HFFc6 (cell line): Measurements from ENCODE around the gene DNAH9. TPM values are rescaled to one million over a fixed set of nuclear protein-coding genes. Genes with fewer than 3 reads are reported as not detected.

Source experiments
- DNase-seq: peaks from one replicate; pipeline ENCODE4 v3.0.0-alpha.2; 2018
- H3K27ac Mint-ChIP-seq: 2 replicates; pipeline ENCODE4 v1.8.0; 2020; ENCODE audit warnings: mild to moderate bottlenecking, mixed read lengths
- H3K27me3 Mint-ChIP-seq: 2 replicates; pipeline ENCODE4 v1.8.0; 2021; ENCODE audit warnings: mild to moderate bottlenecking, moderate library complexity, mixed read lengths; ENCODE audit not compliant: insufficient read depth
- H3K36me3 Mint-ChIP-seq: 2 replicates; pipeline ENCODE4 v1.8.0; 2021; ENCODE audit warnings: low read depth, mixed read lengths
- H3K4me1 Mint-ChIP-seq: 2 replicates; pipeline ENCODE4 v1.8.0; 2020; ENCODE audit warnings: low read depth, mixed read lengths
- H3K4me3 Mint-ChIP-seq: 2 replicates; pipeline ENCODE4 v1.8.0; 2020; ENCODE audit warnings: mild to moderate bottlenecking, moderate library complexity, mixed read lengths
- H3K9me3 Mint-ChIP-seq: 2 replicates; pipeline ENCODE4 v1.8.0; 2020; ENCODE audit warnings: mild to moderate bottlenecking, mixed read lengths
- total RNA-seq, 6 experiments: library from RNA; stranded (reverse); fragmentation: NEBNext Ultra II Directional; extraction: Animal tissue kit (Norgen Biotek cat#: 25700); gene quantifications; 2 replicates in 1 of 6; 3 replicates in 5 of 6; pipeline ENCODE4 v1.2.3, GENCODE V29; 2021
- TF ChIP-seq, protein P1 (sequence below): fragments of 200-600 bp; sonication (generic); IDR thresholded peaks from 2 replicates; pipeline ENCODE4 v1.5.0; 2021; ENCODE audit warnings: antibody characterized with exemption, mild to moderate bottlenecking

Gene DNAH9
- total RNA-seq, 6 experiments from 2014 or later = not detected

GRCh38 chr17:11693284-11693683, 95.0 kb downstream of the DNAH9 start:
- Mint-ChIP-seq H3K4me3 (no peak overlapping the region), H3K27me3 (no peaks in the 10 kb centered on the region), H3K27ac (no peak overlapping the region), H3K4me1 (no peaks in the 10 kb centered on the region), H3K36me3 (peaks cover 4% of the 10 kb centered on the region; the same call in 1 of the 2 replicates), H3K9me3 (peaks cover 47% of the 10 kb centered on the region)
- TF ChIP-seq, protein P1, sequence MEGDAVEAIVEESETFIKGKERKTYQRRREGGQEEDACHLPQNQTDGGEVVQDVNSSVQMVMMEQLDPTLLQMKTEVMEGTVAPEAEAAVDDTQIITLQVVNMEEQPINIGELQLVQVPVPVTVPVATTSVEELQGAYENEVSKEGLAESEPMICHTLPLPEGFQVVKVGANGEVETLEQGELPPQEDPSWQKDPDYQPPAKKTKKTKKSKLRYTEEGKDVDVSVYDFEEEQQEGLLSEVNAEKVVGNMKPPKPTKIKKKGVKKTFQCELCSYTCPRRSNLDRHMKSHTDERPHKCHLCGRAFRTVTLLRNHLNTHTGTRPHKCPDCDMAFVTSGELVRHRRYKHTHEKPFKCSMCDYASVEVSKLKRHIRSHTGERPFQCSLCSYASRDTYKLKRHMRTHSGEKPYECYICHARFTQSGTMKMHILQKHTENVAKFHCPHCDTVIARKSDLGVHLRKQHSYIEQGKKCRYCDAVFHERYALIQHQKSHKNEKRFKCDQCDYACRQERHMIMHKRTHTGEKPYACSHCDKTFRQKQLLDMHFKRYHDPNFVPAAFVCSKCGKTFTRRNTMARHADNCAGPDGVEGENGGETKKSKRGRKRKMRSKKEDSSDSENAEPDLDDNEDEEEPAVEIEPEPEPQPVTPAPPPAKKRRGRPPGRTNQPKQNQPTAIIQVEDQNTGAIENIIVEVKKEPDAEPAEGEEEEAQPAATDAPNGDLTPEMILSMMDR = no peak
- DNase-seq = no peak

DNA sequence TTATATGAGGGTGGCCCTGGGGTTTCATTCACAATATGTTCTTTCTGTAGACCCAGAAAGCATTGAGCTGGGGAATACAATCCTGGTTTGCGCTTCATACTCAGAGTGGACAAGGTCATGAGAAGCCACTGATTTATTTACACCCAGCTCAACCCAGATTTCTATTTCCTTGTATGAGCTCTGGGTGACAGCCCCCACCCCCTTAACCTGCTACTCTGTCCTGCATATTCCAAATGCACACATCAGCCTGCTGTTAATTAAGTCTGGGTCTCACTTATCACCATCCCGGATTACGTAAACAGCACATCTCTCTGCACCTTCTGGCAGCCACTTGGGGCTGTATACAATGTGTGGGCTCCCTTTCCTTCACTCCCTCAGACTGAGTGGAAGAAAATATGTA, 102.4 kb downstream of the DNAH9 start:
- TF ChIP-seq, protein P1 = no peak
- no peak overlapping the region for H3K27ac Mint-ChIP-seq
- H3K4me1 Mint-ChIP-seq = no peaks in the 10 kb centered on the region
- H3K36me3 Mint-ChIP-seq = no peaks in the 10 kb centered on the region
- no peak for DNase-seq
- peaks cover 29% of the 10 kb centered on the region for H3K9me3 Mint-ChIP-seq
- H3K4me3 Mint-ChIP-seq = no peak overlapping the region
- H3K27me3 Mint-ChIP-seq = peaks cover 1% of the 10 kb centered on the region; the same call in 1 of the 2 replicates

DNA sequence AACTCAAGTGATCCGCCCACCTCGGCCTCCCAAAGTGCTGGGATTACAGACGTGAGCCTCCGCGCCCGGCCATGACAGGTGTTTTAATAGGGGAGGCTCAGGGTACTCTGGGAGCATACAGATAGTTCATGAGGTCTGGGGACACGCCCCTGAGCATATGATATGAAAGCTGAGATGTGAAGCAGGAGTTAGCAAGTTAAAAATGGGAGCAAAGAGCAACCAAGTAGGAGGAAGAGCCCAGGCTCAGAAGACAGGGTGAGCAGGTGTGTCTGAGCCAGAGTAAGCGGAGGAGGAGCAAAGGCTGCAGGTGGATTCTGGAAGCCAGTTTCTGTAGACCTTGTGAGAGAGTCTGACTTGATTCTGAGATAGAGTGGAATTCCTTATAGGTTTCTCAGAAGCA, 103.6 kb downstream of the DNAH9 start:
- H3K36me3 Mint-ChIP-seq = no peaks in the 10 kb centered on the region
- no peak overlapping the region for H3K4me3 Mint-ChIP-seq
- DNase-seq = no peak
- H3K4me1 Mint-ChIP-seq = no peaks in the 10 kb centered on the region
- H3K27ac Mint-ChIP-seq = no peak overlapping the region
- H3K9me3 Mint-ChIP-seq = peaks cover 34% of the 10 kb centered on the region
- TF ChIP-seq, protein P1 = no peak
- H3K27me3 Mint-ChIP-seq = peaks cover 1% of the 10 kb centered on the region; the same call in 1 of the 2 replicates

GRCh38 chr17:11704041-11704440, 105.8 kb downstream of the DNAH9 start:
- no peak overlapping the region for H3K4me3 Mint-ChIP-seq
- DNase-seq = no peak
- H3K36me3 Mint-ChIP-seq = no peaks in the 10 kb centered on the region
- TF ChIP-seq, protein P1 = no peak
- peaks cover 40% of the 10 kb centered on the region for H3K9me3 Mint-ChIP-seq
- no peaks in the 10 kb centered on the region for H3K4me1 Mint-ChIP-seq
- H3K27me3 Mint-ChIP-seq = peaks cover 1% of the 10 kb centered on the region; the same call in 1 of the 2 replicates
- no peak overlapping the region for H3K27ac Mint-ChIP-seq

DNA sequence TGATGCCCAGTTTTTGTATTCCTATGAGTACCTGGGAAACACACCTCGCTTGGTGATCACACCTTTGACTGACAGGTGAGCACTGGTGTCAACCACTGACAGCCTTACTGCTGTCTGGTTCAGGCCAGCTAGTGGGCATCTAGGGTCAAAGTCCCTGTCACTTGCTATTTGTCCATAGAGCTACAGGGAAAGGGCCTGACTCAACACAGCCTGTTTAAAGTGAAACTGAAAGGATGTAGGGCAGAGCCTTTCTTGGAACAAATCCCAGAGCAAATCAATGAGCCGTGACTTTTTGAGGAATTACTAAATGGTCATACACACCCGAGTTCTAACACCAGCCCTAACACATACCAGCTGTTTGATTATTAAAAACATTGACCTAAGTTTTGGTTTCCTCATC, 106.8 kb downstream of the DNAH9 start:
- H3K4me1 Mint-ChIP-seq = no peaks in the 10 kb centered on the region
- no peak overlapping the region for H3K27ac Mint-ChIP-seq
- TF ChIP-seq, protein P1 = no peak
- no peak for DNase-seq
- peaks cover 40% of the 10 kb centered on the region for H3K9me3 Mint-ChIP-seq
- H3K4me3 Mint-ChIP-seq = no peak overlapping the region
- peaks cover 1% of the 10 kb centered on the region; the same call in 1 of the 2 replicates for H3K27me3 Mint-ChIP-seq
- no peaks in the 10 kb centered on the region for H3K36me3 Mint-ChIP-seq

DNA sequence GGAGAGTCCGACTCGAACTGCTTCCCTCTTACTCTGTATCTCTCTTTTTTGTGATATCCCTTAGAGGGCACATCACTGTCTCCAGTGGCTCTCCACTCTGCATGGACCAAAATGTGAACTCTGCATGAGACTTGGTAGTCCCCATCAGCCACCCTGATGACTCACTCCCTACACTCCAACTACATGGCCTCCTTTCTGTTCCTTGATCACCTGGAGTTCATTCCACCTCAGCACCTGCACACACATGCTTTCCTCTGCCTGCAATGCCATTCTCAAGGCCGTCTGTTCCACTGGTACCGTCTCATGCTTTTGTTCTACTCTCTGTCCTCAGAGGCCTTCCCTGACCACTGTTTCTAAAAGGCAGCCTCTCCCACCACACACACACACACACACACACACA, 109.3 kb downstream of the DNAH9 start:
- Mint-ChIP-seq H3K4me3 (no peak overlapping the region), H3K27ac (no peak overlapping the region)

More for the DNA sequence above, 109.3 kb downstream of the DNAH9 start:
- Mint-ChIP-seq H3K36me3 (no peaks in the 10 kb centered on the region), H3K4me1 (no peaks in the 10 kb centered on the region), H3K9me3 (peaks cover 37% of the 10 kb centered on the region), H3K27me3 (no peaks in the 10 kb centered on the region)
- TF ChIP-seq, protein P1 = no peak
- no peak for DNase-seq
